GM18858 (cell line): ENCODE data around the gene DBF4.
"Not testable (repeated sequence)": the region's sequence is repeated elsewhere in the genome, so short reads cannot be mapped to it uniquely, and the experiment has no call there.

Source experiments
- ATAC-seq: cut with Tn5 transposase; IDR thresholded peaks from one replicate; pipeline ENCODE4 v1.9.1; 2021; ENCODE audit not compliant: unreplicated experiment

DBF4 gene, protein sequence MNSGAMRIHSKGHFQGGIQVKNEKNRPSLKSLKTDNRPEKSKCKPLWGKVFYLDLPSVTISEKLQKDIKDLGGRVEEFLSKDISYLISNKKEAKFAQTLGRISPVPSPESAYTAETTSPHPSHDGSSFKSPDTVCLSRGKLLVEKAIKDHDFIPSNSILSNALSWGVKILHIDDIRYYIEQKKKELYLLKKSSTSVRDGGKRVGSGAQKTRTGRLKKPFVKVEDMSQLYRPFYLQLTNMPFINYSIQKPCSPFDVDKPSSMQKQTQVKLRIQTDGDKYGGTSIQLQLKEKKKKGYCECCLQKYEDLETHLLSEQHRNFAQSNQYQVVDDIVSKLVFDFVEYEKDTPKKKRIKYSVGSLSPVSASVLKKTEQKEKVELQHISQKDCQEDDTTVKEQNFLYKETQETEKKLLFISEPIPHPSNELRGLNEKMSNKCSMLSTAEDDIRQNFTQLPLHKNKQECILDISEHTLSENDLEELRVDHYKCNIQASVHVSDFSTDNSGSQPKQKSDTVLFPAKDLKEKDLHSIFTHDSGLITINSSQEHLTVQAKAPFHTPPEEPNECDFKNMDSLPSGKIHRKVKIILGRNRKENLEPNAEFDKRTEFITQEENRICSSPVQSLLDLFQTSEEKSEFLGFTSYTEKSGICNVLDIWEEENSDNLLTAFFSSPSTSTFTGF

DNA sequence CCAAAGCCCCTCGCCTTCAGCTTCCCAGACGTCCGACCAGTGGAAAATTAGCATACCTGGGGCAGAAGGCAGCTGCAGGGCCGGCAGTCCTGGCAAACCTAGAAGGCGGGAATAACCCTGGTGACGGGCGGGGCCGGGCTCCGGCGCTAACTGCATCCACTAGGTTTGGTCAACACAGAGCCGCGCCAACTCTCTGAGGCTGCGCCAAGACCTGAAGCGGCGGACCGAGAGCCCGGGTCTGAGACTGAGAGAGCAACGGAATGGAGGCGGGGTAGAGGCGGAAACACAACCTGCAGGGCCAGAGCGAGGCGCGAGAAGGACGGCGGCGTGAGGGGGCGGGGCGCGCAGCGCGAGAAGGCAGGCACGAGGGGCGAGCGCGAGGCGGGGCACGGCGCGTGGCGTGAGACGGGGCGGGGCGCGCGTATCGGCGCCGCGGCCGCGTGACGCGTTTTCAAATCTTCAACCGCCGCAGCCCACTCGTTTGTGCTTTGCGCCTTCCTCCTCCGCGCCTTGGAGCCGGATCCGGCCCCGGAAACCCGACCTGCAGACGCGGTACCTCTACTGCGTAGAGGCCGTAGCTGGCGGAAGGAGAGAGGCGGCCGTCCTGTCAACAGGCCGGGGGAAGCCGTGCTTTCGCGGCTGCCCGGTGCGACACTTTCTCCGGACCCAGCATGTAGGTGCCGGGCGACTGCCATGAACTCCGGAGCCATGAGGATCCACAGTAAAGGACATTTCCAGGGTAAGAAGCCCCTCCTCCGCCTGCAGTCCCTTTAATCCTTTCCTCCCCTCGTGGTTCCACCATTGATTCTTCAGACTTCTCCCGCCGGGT, at the start of gene DBF4, which contains the start of gene SLC25A40:
Gene DBF4, plus strand, starts transcription at position 454 of the 829 bp plus-strand sequence. Its CDS starts 240 bp downstream, at position 694.
Gene SLC25A40, minus strand, starts transcription at position 321 of the 829 bp plus-strand sequence. CDS start 17,633 bp downstream, outside the sequence.
- ATAC-seq = peak; percentile 76

DNA sequence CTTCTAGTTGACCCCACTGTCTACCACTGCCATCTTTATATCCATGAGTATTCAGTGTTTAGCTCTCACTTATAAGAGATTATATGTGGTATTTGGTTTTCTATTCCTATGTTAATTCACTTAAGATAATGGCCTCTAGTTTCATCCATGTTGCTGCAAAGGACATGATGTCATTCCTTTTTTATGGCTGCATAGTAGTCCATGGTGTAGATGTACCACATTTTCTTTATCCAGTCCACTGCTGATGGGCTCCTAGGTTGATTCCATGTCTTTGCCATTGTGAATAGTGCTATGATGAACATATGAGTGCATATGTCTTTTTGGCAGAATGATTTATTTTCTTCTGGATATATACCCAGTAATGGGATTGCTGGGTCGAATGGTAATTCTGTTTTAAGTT, 47.9 kb upstream of the DBF4 start:
- ATAC-seq = not testable (repeated sequence)

DNA sequence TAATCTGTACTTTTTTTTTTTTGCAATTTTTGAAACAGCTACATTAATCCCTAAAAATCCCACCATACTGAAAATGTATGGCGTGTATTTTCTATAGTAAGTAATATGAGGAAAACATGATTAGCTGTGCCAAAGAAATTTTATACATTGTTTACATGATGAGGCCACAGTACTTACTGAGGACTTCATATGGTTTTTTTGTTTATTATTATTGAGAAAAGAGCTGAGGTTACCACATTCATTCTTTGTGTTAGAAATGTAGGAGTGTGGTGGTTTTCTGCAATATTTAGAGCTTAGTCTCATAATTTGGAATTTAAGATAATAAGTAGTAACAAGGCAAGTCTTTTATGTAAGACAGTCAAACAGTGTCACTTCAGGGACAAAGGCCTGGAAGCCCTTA, 45.2 kb upstream of the DBF4 start:
- ATAC-seq = no peak

DNA sequence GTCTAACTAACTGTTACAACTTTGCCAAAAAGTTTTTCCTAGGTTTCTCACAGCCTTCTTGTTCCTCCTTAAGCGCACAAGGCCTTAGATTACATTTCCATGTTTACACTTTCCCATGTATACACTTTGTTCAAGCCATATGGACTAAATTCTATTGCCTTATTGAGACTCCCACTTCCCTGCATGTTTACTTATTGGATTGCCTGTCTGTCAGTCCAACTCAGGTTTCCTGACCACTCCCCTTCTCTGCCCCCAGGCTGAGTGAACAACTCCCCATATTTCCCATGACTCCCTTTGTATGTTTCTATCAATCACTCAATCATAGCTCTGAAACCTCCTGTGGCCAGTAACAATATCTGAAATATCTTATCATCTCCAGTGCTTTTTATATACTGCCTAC, 43.2 kb upstream of the DBF4 start:
- no peak for ATAC-seq

DNA sequence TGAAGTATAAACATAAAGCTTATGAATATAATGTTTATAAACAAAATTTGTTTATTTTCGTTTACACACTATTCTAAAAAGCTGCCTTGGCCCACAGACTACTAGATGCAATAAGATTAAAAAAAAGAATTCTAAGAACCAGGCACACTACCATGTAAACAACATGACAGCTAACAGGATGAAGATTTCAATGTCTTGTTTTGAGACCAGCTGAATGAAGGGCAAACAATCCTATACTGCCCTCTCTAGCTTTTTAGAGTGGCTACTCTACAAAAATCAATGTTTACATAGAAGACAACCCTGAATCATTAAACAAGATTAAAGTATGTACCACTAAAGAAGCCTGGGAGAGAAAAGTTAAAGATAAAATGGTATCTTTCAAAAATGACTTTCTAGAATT, 38.7 kb upstream of the DBF4 start:
- ATAC-seq = no peak

DNA sequence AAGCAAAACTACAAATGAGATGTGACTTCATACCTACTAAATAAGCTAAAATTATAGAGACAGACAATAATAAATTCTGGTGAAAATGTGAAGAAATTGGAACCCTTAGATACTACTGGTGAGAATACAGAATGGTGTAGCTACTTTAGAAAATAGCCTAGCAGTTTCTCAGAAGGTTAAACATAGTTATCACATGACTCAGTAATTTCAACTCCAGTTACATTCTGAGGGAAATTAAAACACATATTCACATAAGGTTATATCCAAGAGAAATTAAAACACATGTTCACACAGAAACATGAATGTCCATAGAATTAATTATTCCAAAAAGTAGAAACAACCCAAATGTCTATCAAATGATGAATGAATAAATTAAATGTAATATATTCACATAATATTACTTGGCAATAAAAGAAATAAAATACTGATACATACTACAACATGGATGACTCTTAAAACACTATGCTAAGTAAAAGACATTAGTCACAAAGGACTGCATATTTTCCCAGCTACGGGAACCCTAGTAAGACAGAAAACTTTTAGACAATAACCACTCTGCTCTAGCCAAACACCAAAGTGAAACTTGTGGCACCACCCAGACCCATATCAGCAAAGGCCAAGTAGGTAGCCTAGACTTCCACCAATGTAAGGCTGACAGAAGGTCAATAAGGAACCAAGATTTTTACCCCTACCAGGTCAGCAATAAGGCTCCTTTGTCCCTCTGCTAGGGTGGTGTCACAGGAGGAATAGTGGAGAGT, 25.3 kb upstream of the DBF4 start:
- no peak for ATAC-seq

DNA sequence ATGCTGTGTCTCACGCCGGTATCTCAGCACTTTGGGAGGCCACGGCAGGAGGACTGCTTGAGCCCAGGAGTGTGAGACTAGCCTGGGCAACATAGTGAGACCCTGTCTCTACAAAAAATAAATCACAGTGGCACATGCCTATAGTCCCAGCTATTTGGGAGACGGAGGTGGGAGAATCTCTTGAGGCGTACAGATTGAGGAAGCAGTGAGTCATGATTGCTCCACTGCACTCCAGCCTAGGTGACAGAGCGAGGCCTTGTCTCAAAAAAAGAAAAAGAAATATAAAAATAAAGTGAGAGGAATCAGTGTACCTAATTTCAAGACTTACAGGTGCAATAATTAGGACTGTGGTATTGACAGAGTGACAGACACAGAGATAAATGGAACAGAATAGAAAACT, 24.0 kb upstream of the DBF4 start:
- no peak for ATAC-seq

DNA sequence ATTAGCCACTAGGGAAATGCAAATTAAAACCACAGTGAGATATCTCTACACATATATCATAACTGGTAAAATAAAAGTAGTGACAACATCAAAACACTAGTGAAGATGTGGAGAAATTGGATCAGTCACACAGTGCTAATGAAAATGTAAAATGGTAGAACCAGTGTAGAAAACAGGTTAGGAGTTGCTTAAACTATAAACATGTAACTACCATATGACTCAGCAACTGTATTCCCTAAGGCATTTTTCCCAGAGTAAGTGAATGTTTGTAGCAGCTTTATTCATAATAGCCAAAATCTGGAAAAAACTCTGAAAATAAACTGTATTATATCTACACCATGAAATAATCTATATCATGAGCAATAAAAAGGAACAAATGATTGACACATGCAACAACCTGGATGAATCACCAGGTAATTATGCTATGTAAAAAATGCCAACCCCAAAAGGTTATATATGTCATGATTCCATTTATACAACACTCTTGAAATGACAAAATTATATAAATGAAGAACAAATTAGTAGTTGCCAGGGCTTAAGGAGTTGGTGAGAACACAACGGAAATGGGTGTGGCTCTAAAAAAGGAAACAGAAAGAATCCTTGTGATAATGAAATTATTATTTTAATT, 22.9 kb upstream of the DBF4 start:
- no peak for ATAC-seq

DNA sequence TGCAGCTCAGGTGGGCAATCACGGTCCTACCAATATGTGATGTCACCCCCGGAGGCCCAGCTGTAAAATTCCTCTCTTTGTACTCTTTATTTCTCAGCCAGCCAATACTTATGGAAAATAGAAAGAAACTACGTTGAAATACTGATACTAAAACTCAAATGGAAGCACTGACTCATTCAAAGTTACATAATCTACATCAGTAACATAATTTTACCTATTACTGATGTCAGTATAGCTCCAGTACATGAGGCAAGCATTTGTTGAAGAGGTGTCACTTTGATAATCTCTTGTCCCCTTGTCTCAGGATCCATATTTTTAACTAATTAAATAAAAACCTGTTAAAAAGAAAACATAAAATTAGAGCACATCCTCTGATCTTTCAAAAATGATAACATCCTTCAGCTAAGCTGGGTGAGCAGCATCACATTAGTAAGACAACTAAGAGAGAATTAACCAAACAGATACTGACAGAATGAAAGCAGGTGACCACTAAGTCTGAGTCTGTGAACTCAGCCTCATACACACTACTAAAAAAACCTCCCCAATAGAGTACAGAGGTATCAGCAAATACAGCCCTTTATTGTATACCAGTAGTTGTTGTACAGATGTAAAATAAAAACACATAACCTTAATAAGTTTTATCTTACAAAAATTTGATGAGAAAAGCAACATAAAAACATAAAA, 17.7 kb upstream of the DBF4 start:
- no peak for ATAC-seq

DNA sequence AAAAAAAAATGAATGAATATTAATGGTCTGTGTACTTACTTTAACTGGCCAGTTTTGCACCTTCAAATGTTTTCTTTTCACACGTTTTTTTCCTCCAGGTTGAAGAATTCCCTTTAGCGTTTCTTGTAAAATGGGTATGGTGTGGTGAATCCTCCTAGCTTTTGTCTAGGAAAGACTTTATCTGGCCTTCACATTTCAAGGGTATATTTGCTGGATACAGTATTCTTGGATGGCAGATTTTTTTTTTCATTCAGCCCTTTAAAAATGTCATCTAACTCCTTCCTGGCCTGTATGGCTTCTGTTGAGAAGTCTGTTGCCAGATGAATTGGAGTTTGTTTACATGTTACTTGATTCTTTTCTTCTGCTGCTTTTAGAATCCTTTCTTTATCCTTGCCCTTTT, 10.2 kb upstream of the DBF4 start:
- ATAC-seq = no peak

DNA sequence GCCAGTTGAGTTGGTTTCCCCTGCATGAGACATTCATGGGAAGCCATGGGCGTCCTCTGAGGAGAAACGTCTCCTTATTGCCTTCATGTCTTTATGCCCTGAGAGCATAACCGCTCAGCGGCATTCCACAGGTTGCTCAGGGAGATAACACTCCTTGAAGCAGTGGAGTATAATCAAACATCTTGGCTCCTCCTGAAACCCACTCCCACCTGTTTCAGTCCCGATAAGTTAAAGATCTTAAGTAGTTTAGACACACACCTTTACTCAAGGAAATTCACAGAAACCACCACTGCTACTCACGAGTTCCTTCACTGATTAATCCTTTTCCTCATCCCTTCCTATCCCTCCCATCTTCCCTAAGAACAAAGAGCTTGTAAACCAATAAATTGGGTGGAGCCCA, 9.8 kb upstream of the DBF4 start:
- not testable (repeated sequence) for ATAC-seq

DNA sequence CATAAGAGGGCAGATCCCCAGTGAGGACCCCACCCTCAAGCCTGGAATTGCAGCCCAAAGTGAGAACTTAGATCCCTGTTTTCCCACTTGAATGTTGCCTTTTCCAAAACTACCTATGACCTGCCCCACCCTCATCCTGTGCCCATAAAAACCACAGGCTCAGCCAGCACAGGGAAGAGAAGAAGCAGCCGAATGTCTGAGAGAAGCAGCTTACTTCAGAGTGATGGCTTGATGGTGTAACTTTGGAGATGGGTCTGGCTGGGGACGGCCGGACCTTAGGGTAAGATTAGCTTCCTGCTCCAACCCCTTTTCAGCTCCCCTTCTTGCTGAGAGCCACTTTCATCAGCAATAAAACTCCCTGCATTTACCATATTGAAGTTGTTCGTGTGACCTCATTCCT, 5.8 kb upstream of the DBF4 start:
- no peak for ATAC-seq

DNA sequence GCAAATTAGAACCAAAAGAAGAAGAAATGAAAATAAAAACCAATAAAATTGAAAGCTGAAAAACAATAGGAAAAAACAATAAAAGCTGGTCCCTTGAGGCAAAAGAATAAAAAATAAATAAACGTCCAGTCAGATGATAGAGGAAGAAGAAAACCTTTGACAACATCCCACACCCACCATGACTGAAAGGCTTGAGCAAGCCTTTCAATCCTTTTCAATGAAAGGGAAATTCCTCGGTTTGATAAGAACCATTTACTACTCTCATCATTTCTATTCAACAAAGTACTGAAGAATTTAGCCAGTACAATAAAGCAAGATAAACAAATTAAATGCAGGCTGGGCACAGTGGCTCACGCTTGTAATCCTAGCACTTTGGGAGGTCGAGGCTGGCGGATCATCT, 3.9 kb upstream of the DBF4 start:
- no peak for ATAC-seq

DNA sequence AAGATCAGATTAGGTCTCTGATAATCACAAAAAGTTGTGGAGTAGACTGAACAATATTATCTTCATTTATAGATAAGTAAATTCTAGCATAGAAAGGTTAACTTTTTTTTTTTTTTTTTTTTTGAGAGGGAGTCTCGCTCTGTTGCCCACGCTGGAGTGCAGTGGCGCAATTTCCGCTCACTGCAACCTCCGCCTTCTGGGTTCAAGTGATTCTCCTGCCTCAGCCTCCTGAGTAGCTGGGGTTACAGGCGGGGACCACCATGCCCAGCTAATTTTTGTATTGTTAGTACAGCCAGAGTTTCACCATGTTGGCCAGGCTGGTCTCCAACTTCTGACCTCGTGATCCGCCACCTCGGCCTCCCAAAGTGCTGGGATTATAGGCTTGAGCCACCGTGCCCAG, 3.0 kb upstream of the DBF4 start:
- ATAC-seq = not testable (repeated sequence)

DNA sequence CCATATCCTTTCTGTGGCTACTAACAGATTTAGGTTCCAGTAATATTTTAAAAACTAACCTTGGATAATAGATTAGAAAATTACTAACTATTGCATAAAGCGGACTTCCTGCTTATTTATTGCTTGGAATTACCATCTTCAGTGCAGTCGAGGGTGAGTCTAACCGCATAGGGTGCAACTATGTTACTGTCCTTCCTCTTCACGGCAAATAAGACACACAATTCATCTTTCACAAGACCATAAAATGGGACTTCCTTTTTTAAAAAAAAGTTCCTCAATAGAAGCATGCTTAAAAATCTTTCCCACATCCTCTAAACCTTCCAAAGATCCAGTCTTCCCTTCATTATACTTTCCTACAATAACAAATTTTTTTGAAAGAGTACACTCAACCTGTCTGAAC, 2.2 kb upstream of the DBF4 start:
- ATAC-seq = no peak

DNA sequence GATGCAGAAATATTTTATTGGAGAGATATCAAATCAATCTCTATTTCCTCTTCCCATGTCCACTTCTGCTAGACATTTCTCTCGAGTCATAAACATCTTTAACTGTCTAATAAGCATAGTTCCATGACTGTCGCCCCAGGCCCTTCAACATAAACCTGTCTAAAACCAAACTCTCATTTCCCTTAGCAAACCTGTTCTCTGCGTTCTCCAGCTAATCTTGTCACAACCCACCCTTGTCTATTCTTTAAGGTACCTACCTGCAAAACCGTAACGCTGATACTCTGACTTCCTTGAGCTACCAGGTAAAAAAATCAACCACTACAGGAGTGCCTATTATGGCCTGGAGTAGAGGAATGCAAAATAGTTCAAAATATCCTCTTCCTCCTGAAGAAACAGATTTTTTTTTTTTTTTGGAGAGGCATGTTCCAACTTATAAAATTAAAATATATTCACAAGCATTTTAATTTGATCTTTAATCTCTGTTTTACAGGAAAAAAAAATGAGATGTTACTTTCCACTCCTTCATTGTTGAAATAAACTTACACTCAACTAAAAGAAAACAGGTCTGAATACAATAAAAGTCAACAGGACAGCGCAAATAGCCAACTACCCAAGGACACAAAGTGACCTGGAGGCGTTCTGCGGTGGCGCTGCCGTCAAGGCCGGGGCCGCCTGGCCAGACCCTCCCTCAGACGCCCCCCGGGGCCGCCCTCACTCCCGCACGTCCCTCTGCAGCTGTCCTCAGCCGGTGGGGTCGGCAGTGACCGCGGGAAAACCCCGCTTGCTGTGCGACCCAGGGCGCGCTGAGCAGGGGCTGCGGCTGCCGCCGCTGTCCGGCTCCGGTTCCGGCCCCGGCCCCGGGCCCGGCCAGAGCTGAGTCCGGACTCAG, 898 bp upstream of the DBF4 start:
- ATAC-seq = peak; percentile 3

DNA sequence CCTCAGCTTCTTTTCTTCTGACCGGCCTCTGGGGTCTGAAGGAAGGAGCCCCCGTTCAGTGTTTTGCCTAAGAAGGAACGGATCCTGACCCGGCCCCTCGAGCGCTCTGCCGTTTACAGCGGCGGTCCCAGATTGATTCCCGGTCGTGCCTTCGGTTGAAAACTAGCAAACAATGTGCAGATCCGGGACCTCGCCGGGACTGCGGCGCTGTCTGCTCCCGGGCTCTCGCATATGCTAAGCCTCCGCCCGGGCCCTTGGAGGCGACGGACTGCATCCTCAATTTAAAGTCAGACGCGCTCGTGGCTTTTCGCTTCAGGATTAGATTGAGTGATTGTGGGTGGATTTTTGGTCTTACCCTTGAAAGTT, 559 bp downstream of the DBF4 start:
- no peak for ATAC-seq

DNA sequence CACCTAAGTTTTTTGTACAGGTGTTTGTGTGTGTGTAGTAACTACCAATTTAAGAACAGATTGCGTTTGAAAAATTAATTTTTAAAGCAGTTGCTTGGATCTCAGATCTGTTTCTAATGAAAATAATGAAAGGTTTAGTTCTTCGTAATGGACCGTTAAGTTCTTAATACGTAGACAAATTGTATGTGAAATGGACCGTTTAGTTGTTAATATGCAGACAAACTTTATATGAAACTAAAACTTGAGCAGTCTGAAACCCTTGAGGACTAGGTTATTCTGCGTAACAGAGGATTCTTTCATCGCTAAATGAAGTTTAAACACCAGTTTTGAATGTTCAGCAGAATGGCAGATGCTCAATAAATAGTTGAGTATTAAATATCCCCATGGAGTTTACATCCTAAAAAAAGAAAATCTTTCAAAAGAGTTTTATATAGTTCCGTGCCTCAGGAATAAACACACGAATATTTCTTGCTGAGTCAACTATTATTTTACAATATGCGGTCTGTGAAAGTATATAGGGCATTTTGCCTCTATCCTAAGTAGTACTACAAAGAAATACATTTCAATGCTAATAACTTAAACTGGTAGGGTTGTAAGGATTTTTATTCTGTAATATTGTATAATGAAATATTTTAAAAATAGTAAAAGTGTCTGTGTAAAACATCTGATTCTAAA, 1.2 kb downstream of the DBF4 start:
- ATAC-seq = no peak
